Limb (tissue), 2 donors: ENCODE results near the gene RAB9A.
"Not testable (repeated sequence)": the region's sequence is repeated elsewhere in the genome, so short reads cannot be mapped to it uniquely, and the experiment has no call there.

ENCODE experiments used
- DNase-seq, 2 donors: peaks; one replicate each; pipeline ENCODE4 v3.0.0-alpha.2; 2016; ENCODE audit errors: extremely low spot score in 2 of 2

The RAB9A gene

GRCh38 chrX:13699183-13699826, 10.4 kb downstream of the RAB9A start:
- DNase-seq = no peak

DNA sequence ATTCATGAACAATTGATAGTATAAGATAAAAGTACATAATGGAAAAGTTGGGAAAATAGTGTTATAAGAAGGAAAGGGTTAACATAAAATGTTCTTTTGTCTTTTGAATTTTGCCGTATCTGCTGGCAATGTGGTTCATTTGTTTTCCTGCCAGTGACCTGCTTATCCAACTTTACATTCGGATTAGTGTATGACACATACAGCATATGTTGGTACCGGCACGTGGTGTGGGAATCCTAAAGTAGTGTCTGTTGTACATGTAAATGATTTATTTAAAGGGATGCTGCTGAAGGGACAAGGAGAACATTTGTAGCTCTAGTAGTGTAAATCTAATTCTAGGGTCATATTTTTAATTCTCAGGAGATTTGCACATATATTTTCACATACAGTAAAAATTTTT, 11.5 kb downstream of the RAB9A start:
- DNase-seq = no peak

- DNase-seq = no peak
Measured at GRCh38 chrX:13702111-13702789, 13.3 kb downstream of the RAB9A start.

DNA sequence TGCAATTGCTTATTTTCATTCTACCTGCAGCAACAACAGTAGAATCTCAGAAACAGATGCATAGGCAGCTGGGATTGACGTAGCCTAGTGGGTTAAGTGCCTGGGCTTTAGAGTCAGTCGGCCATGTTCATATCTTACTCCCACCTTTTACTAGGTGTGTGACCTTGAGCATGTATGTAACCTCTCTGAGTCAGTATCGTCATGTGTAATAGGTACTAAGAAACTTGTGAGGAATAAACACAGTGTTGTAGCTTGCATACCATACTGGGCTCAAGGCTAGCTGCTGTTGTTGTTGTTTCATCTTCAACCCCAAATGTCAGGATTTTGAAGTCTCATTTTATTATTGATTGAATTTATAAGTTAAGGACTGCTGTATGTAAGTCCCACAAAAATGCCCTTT, 14.2 kb downstream of the RAB9A start:
- no peak for DNase-seq

DNA sequence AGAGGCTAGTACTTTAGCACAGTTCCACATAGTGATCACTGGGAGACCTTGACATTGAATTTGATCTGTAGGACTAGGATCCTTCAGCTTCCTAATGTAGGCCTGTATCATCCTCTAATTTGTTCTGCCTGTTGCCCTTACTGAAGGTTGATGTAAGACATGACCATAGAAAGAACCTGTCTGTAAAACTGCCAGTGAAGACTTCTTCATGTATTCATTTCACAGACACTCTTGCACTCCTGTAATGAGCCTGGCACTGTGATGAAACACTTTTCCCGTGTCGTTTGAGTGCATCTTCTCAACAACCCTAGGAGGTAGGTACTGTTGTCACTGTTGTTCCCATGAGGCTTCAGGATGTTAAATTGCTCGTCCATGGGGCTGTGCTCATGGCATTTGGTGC, 14.7 kb downstream of the RAB9A start:
- DNase-seq = no peak

DNA sequence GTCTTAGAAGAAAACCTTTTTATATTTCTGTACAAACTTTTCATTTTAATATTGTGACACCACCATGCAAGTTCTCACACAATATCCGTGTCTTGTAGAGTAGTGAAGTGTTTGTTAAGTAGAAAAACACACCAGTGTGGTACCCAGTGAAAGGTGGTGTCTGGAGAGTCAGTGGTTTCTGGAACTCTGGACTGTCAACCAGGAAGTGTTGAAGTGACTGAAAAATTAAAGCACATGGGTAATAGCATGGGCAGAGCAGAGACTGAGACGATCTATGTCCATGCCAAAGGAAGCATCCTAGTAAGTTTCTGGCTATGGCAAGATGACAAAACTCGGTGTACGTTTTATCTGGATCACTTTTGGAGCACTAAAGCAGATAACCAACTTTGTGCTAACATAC, 22.2 kb downstream of the RAB9A start:
- no peak for DNase-seq

DNA sequence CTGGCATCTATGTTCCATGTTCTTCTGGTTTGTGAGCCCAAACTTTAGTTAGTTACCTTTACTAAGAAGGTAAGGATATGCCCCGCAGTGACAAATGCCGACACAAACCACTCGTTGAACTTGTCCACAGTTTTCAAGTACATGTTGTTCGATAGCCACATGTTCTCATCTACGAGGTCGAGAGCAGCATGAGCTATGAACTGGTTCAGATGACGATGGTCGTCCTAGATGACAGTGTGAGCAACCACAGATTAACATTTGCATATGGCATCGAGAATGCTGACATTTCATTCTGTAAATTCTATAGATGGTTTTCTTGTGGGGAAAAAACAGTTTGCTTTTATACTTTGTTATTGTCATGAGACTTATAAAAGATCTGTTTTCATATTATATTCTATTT, 27.5 kb downstream of the RAB9A start:
- no peak for DNase-seq

GRCh38 chrX:13716905-13717304, 28.0 kb downstream of the RAB9A start:
- DNase-seq = no peak

GRCh38 chrX:13717700-13718472, 29.0 kb downstream of the RAB9A start:
- peak; percentile 30 to 43 for DNase-seq

DNA sequence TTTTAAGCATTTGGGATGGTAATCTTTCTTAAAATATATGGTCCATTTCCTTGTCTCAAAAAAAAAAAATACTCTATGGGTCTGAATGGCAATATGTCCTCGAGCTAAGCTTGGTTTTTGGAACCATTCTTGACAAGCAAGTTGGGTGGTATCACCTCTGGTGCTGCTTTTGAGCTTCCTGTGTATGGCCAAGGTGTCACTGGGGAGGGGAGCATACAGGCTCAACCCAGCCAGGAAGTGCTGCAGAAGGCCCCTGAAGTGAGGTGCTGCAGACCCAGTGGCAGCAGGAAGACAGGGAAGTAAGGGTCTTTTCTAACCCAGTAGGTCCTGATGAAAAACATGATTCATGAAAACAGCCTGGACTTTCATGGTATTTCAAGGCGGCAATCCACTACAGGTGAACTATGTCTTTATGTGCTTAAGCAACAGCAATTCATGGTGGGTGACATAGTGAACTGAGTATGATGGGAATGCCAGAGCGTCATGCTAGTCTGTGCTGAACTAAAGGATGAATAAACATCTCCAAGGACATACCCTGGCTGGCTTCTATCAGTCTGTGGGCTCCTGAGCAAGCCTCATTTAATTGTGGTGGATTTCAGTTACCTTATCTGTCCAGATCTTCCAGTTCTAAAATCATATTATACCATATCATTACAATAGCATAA, 30.4 kb downstream of the RAB9A start:
- no peak for DNase-seq

- no peak for DNase-seq
Measured at GRCh38 chrX:13721371-13721770, 32.4 kb downstream of the RAB9A start.

- DNase-seq = peak in 1 of 2 donors; percentile 47
Measured at GRCh38 chrX:13721819-13722519, 33.0 kb downstream of the RAB9A start.

GRCh38 chrX:13724878-13725277, 36.0 kb downstream of the RAB9A start:
- DNase-seq = not testable (repeated sequence)

- DNase-seq = not testable (repeated sequence)
Measured at GRCh38 chrX:13726583-13726982, 37.7 kb downstream of the RAB9A start.

DNA sequence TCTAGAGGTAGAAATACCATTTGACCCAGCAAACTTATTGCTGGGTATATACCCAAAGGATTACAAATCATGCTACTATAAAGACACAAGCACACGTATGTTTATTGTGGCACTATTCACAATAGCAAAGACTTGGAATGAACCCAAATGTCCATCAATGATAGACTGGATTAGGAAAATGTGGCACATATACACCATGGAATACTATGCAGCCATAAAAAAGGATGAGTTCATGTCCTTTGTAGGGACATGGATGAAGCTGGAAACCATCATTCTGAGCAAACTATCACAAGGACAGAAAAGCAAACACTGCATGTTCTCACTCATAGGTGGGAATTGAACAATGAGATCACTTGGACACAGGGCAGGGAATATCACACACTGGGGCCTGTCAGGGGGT, 41.6 kb downstream of the RAB9A start:
- DNase-seq = not testable (repeated sequence)

- DNase-seq = no peak
Measured at GRCh38 chrX:13732246-13733067, 43.5 kb downstream of the RAB9A start.

DNA sequence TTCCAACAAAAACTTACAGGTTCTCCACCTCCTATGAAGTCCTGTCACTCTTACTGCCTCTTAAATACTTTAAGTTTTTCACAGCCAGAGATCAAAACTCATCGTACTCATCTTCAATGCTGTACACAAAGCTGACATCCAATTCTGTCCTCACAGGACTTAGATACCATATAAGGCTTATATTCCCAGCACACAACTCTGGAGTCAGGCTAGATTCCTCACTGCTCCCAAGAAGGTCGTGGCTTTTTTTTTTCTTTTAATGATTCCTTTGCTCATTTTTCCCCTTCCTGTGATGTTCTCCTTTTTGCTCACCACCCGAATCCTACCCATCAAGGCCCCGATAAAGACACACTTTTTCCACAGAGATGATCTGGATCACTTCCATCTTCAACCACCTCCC, 44.6 kb downstream of the RAB9A start:
- DNase-seq = no peak

DNA sequence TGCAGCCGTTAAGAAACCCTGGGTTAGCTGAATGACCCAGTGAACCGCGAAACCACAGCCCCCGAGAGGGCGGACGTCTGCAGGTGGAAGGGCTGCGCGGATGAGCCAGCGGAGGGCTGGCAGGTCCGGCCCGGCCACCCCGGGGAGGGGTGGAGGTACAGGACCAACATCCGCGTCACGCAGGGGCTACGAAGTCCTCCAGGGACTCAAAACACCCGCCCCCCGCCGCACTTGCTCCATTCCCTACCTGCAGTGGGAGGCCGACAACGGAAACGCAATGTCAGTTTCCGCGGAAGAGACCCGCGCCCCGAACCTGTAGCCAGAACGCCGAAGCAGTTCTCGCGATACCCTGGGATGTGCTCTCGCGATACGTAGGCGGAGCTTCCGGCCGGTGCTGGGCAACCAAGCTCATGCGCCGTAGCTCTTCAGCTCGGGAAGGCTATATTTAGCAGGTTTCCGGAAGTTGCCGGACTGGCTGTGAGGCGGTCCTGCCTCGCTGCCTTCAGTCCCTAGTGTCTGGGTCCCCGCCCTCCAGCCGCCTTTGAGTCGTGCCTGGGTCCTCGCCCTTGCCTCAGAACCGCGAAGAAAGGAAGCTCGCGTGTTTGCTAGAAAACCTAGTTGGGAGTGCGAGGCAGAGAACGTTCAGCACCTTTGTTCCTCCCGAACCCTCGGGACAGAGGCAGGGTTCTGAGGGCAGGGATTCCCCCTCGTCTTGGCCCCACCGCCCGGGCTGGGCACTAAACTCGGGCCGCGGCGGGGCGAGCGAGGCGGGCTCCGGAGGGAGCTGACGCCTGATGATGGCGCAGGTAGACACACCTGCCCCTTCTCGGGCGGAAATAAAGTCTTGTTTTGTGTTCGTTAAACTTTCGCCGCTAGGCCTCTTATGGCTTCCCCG, 45.6 kb downstream of the RAB9A start, which contains the start of the genes OFD1 and TRAPPC2:
Gene OFD1, plus strand, starts transcription at position 471 of the 895 bp plus-strand sequence. Its CDS starts 324 bp downstream, at position 795.
Gene TRAPPC2, minus strand, starts transcription at position 343 of the 895 bp plus-strand sequence. CDS start 14,657 bp downstream, outside the sequence.
- DNase-seq = peak; percentile 84 to 90

DNA sequence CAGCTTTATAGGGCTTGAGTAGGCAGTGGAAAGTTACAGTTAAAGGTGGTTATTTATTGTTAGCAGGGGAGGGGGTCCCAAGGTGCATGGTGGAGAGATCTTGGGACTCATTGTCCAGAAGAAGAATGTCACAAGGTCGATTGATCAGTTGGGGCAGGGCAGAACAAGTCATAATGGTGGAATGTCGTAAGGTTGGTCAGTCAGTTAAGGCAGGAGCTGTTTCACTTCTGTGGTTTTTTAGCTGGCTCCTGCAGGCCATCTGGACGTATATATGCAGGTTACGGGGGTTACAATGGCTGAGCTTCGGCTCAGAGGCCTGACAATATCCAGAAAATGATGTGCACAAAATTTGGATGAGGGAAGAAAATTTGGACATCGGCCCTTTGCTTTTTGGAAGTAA, 52.8 kb downstream of the RAB9A start:
- DNase-seq = no peak
